ENCODE data around the gene POU3F1. TPM values are rescaled to one million over a fixed set of nuclear protein-coding genes. Genes with fewer than 3 reads are reported as not detected.

The POU3F1 gene
- total RNA-seq, 4 donors from 2014 or later = 19.1 to 53.3 (median 35.4) TPM

GRCh38 chr1:38021969-38022368, 24.6 kb downstream of the POU3F1 start:
- DNase-seq (ENCODE audit: low spot score in 2 of 2) = no peak
- WGBS, 2 donors = 94 to 95% methylated on average over 5 of the region's 5 CpGs
- H3K4me3 ChIP-seq (ENCODE audit: low read depth, poor library complexity, severe bottlenecking) = no peak overlapping the region
- TF ChIP-seq, protein P1, sequence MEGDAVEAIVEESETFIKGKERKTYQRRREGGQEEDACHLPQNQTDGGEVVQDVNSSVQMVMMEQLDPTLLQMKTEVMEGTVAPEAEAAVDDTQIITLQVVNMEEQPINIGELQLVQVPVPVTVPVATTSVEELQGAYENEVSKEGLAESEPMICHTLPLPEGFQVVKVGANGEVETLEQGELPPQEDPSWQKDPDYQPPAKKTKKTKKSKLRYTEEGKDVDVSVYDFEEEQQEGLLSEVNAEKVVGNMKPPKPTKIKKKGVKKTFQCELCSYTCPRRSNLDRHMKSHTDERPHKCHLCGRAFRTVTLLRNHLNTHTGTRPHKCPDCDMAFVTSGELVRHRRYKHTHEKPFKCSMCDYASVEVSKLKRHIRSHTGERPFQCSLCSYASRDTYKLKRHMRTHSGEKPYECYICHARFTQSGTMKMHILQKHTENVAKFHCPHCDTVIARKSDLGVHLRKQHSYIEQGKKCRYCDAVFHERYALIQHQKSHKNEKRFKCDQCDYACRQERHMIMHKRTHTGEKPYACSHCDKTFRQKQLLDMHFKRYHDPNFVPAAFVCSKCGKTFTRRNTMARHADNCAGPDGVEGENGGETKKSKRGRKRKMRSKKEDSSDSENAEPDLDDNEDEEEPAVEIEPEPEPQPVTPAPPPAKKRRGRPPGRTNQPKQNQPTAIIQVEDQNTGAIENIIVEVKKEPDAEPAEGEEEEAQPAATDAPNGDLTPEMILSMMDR (IDR thresholded peaks at IDR 0.05) = no peak
- no peak for TF ChIP-seq POLR2A (IDR thresholded peaks at IDR 0.05)
- intact Hi-C loops (cut with DNase I; ENCODE audit: low total_unique reads) = loop anchor here (10.0 kb wide), 1 partner anchor 813 kb away; no protein-coding TSS in a partner anchor

GRCh38 chr1:38020396-38020795, 26.2 kb downstream of the POU3F1 start:
- intact Hi-C loops (cut with DNase I; ENCODE audit: low total_unique reads) = loop anchor here (10.0 kb wide), 1 partner anchor 814 kb away; no protein-coding TSS in a partner anchor
- TF ChIP-seq POLR2A (IDR thresholded peaks at IDR 0.05) = no peak
- TF ChIP-seq, protein P1 (IDR thresholded peaks at IDR 0.05) = no peak
- WGBS, 2 donors = 89 to 95% methylated on average over 2 of the region's 2 CpGs
- H3K4me3 ChIP-seq (ENCODE audit: low read depth, poor library complexity, severe bottlenecking) = no peak overlapping the region
- no peak for DNase-seq (ENCODE audit: low spot score in 2 of 2)

DNA sequence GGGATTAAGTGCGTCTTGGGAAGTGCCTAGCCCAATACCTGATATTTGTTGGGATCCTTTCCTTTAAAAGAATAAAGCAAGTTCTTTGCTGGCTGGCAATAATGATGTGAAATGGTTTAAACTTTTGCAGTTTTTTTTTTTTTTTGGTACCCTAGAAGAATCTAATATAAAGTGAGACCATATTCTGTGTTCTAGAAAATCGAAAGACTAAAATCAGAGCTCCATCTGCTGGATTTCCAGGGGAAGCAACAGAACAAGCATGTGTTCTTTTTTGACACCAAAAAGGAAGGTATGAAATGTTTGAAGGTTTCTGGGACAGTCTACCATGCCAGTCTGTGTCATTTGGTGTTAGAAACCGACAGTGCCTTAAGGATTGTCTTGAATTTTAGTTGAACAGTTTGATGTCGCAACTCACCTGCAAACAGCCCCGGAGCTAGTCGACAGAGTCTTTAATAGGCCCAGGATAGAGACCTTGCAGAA, 27.7 kb downstream of the POU3F1 start:
- 61 to 72% methylated on average over 6 of the region's 6 CpGs for whole genome bisulfite sequencing, 2 donors
- no peak for TF ChIP-seq POLR2A (IDR thresholded peaks at IDR 0.05)
- TF ChIP-seq, protein P1 (IDR thresholded peaks at IDR 0.05) = no peak
- intact Hi-C loops (cut with DNase I; ENCODE audit: low total_unique reads) = no loop called here
- no peak overlapping the region for H3K4me3 ChIP-seq (ENCODE audit: low read depth, poor library complexity, severe bottlenecking)
- no peak for DNase-seq (ENCODE audit: low spot score in 2 of 2)

DNA sequence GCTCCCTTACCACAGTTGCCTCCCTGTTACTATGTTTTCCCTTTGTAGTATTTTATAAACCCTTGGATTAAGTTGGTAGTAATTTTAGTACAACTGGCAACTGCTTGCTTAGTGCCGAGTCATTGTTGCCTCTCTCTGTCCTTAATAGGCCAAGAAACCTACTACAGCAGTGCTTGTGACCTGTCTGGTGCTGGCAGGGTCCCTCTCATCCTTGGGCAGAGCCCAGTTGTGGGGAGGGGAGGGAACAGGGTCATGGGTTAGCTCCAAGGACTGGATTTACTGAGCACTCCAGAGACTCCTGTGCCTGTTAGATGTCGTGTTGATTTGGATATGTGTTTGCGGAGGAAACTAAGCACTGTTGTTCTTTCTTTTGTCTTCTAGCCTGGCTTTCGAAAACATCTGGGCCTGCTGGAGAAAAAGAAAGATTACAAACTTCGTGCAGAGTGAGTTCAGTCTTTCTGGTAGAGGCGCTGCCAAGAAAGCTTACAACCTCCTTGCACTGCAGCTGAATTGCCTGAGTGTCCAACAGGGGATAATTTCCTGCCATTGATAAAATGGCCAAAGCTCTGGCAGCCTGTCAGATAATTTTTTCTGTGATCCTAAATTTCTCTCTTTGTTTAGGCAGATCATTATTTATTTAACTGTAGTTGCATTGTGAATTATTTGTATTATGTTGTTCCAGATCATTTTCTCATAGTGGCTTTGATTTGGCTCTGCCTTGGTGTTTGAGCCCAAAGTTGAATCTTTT, 30.4 kb downstream of the POU3F1 start:
- no peak for DNase-seq (ENCODE audit: low spot score in 2 of 2)
- WGBS, 2 donors = 43 to 52% methylated on average over 6 of the region's 6 CpGs
- TF ChIP-seq, protein P1 (IDR thresholded peaks at IDR 0.05) = no peak
- no peak for TF ChIP-seq POLR2A (IDR thresholded peaks at IDR 0.05)
- intact Hi-C loops (cut with DNase I; ENCODE audit: low total_unique reads) = no loop called here
- H3K4me3 ChIP-seq (ENCODE audit: low read depth, poor library complexity, severe bottlenecking) = no peak overlapping the region

DNA sequence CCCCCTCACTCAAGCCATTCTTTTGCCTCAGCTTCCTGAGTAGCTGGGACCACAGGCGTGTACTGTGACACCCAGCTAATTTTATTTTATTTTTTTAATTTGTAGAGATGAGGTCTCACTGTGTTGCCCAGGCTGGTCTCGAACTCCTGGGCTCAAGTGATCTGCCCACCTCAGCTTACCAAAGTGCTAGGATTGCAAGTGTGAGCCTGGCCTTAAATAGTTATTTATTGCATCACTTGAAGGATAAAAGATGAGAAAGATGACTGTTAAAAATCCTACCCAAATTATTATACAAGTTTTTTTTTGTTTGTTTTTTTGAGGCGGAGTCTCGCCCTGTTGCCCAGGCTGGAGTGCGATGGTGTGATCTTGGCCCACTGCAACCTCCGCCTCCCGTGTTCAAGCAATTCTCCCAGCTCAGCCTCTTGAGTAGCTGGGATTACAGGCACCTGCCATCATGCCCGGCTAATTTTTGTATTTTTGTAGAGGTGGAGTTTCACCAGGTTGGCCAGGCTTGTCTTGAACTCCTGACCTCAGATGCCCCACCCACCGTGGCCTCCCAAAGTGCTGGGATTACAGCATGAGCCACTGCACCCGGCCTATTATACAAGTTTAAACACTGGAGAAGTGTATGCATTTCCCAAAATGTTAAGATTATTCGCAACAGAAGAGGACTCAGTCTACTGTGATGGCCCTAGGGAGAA, 31.7 kb downstream of the POU3F1 start:
- intact Hi-C loops (cut with DNase I; ENCODE audit: low total_unique reads) = no loop called here
- no peak for TF ChIP-seq POLR2A (IDR thresholded peaks at IDR 0.05)
- TF ChIP-seq, protein P1 (IDR thresholded peaks at IDR 0.05) = no peak
- no peak overlapping the region for H3K4me3 ChIP-seq (ENCODE audit: low read depth, poor library complexity, severe bottlenecking)
- no peak for DNase-seq (ENCODE audit: low spot score in 2 of 2)
- WGBS, 2 donors = 70 to 74% methylated on average over 11 of the region's 11 CpGs
